HG02981 (cell line): ENCODE results near the gene GKN1.
"Not testable (repeated sequence)": the region's sequence is repeated elsewhere in the genome, so short reads cannot be mapped to it uniquely, and the experiment has no call there.

Experiments used
- ATAC-seq: cut with Tn5 transposase; IDR thresholded peaks from one replicate; pipeline ENCODE4 v1.9.1; 2021; ENCODE audit warnings: mild to moderate bottlenecking, moderate library complexity; ENCODE audit not compliant: unreplicated experiment

GKN1 gene

GRCh38 chr2:68974251-68974650, at the start of gene GKN1:
Gene GKN1, plus strand, starts transcription at chr2:68974636. Its CDS starts 42 bp downstream, at chr2:68974678.
- ATAC-seq, result no peak

GRCh38 chr2:68925295-68925896, 49.0 kb upstream of the GKN1 start:
- no peak for ATAC-seq

GRCh38 chr2:68926796-68927195, 47.6 kb upstream of the GKN1 start:
- no peak for ATAC-seq

- no peak for ATAC-seq
These were observed 43.2 kb upstream of the GKN1 start for GRCh38 chr2:68931149-68931711.

- ATAC-seq, result no peak
These were observed 42.6 kb upstream of the GKN1 start for GRCh38 chr2:68931799-68932198.

- no peak for ATAC-seq
These were observed 42.0 kb upstream of the GKN1 start for GRCh38 chr2:68932402-68932801.

GRCh38 chr2:68934021-68934420, 40.4 kb upstream of the GKN1 start:
- no peak for ATAC-seq

GRCh38 chr2:68935471-68935870, 39.0 kb upstream of the GKN1 start:
- ATAC-seq, result no peak

- ATAC-seq, result no peak
These were observed 38.0 kb upstream of the GKN1 start for GRCh38 chr2:68936427-68936826.

- no peak for ATAC-seq
These were observed 37.5 kb upstream of the GKN1 start for GRCh38 chr2:68936889-68937288.

- ATAC-seq, result no peak
These were observed 36.9 kb upstream of the GKN1 start for GRCh38 chr2:68937346-68938055.

GRCh38 chr2:68938938-68939337, 35.5 kb upstream of the GKN1 start:
- no peak for ATAC-seq

GRCh38 chr2:68939962-68940361, 34.5 kb upstream of the GKN1 start:
- no peak for ATAC-seq

- ATAC-seq, result no peak
These were observed 34.1 kb upstream of the GKN1 start for GRCh38 chr2:68940369-68940768.

- no peak for ATAC-seq
These were observed 31.6 kb upstream of the GKN1 start for GRCh38 chr2:68942827-68943226.

GRCh38 chr2:68943581-68944568, 30.6 kb upstream of the GKN1 start:
- ATAC-seq, result peak; percentile 57

- no peak for ATAC-seq
These were observed 28.3 kb upstream of the GKN1 start for GRCh38 chr2:68946117-68946516.

GRCh38 chr2:68948710-68949109, 25.7 kb upstream of the GKN1 start:
- no peak for ATAC-seq

- no peak for ATAC-seq
These were observed 22.5 kb upstream of the GKN1 start for GRCh38 chr2:68951899-68952298.

- ATAC-seq, result no peak
These were observed 21.4 kb upstream of the GKN1 start, which contains the start of gene GKN2 for GRCh38 chr2:68952887-68953521. Gene GKN2, minus strand, starts transcription at chr2:68952893. Its CDS starts 32 bp downstream, at chr2:68952861.

GRCh38 chr2:68955432-68955831, 19.0 kb upstream of the GKN1 start:
- not testable (repeated sequence) for ATAC-seq
